HEK293 (cell line): ENCODE data around the gene AGMAT.

Experiments
- CTCF ChIA-PET: fragments of 350-600 bp; formaldehyde crosslinking; extraction: SDS; loops from one replicate; lab custom pipeline; 2021; ENCODE audit warnings: antibody characterized with exemption; lab: Yijun Ruan, JAX
- POLR2A ChIA-PET: fragments of 300-600 bp; formaldehyde crosslinking; extraction: SDS; loops from one replicate; lab custom pipeline; 2020; ENCODE audit warnings: antibody characterized with exemption, inconsistent platforms; lab: Yijun Ruan, JAX
- H3K27ac ChIP-seq: fragments of 200-500 bp; sonication (Bioruptor generic); 2 replicates; pipeline ENCODE4 v1.5.1; 2014; ENCODE audit warnings: low read depth, low read length, control low read depth, inconsistent platforms; ENCODE audit errors: extremely low read depth
- H3K36me3 ChIP-seq, 2 experiments: fragments of 200-500 bp in 1 of 2; sonication (Bioruptor generic) in 1 of 2; 1 replicate in 1 of 2; 2 replicates in 1 of 2; pipeline ENCODE4 v1.5.1; 2014 to 2017; ENCODE audit warnings: inconsistent platforms in 2 of 2, low read length in 2 of 2; ENCODE audit not compliant: control insufficient read depth in 2 of 2, insufficient read depth in 1 of 2
- H3K4me1 ChIP-seq: fragments of 200-500 bp; sonication (Bioruptor generic); 2 replicates; pipeline ENCODE4 v1.5.1; 2014; ENCODE audit warnings: mild to moderate bottlenecking, low read length, inconsistent platforms; ENCODE audit not compliant: control insufficient read depth, insufficient read depth
- H3K4me3 ChIP-seq: 2 replicates; pipeline ENCODE4 v1.5.1; 2011; ENCODE audit warnings: low read depth, mild to moderate bottlenecking, control low read depth, low read length, moderate library complexity
- H3K9me3 ChIP-seq: fragments of 200-500 bp; sonication (Bioruptor generic); 2 replicates; pipeline ENCODE4 v1.5.1; 2014; ENCODE audit warnings: low read depth, low read length, inconsistent platforms; ENCODE audit not compliant: control insufficient read depth, insufficient read depth
- CTCF ChIP-seq: fragments of 450-650 bp; formaldehyde crosslinking; IDR thresholded peaks from 2 replicates; pipeline ENCODE4 v1.5.1; 2016; ENCODE audit warnings: missing biosample characterization, missing genetic modification characterization
- GFI1B ChIP-seq: fragments of 450-650 bp; formaldehyde crosslinking; IDR thresholded peaks from 2 replicates; pipeline ENCODE4 v1.5.1; 2016; ENCODE audit warnings: missing biosample characterization, missing genetic modification characterization
- IKZF3 ChIP-seq: fragments of 450-650 bp; IDR thresholded peaks from 2 replicates; pipeline ENCODE4 v1.5.0; 2018; ENCODE audit warnings: missing biosample characterization, mild to moderate bottlenecking, missing genetic modification characterization, moderate library complexity
- KLF16 ChIP-seq: fragments of 450-650 bp; formaldehyde crosslinking; IDR thresholded peaks from 2 replicates; pipeline ENCODE4 v1.5.1; 2017; ENCODE audit warnings: missing biosample characterization, missing genetic modification characterization
- PATZ1 ChIP-seq: fragments of 450-650 bp; formaldehyde crosslinking; IDR thresholded peaks from 2 replicates; pipeline ENCODE4 v1.5.1; 2016; ENCODE audit warnings: missing biosample characterization, missing genetic modification characterization
- SP3 ChIP-seq: fragments of 450-650 bp; formaldehyde crosslinking; IDR thresholded peaks from 2 replicates; pipeline ENCODE4 v1.5.1; 2016; ENCODE audit warnings: missing biosample characterization, missing genetic modification characterization
- SP7 ChIP-seq: fragments of 450-650 bp; formaldehyde crosslinking; IDR thresholded peaks from 2 replicates; pipeline ENCODE4 v1.5.1; 2016; ENCODE audit warnings: missing biosample characterization, missing genetic modification characterization
- TCF7L2 ChIP-seq: IDR thresholded peaks from 2 replicates; pipeline ENCODE4 v1.6.1; 2011; ENCODE audit warnings: low read depth, mild to moderate bottlenecking, inconsistent platforms, low read length, moderate library complexity, borderline replicate concordance
- TRIM28 ChIP-seq: IDR thresholded peaks from 2 replicates; pipeline ENCODE4 v1.6.1; 2011; ENCODE audit warnings: low read length, control low read depth, borderline replicate concordance
- WT1 ChIP-seq: fragments of 450-650 bp; formaldehyde crosslinking; IDR thresholded peaks from 2 replicates; pipeline ENCODE4 v1.5.1; 2016; ENCODE audit warnings: missing biosample characterization, missing genetic modification characterization
- ZBTB26 ChIP-seq: fragments of 450-650 bp; formaldehyde crosslinking; optimal IDR thresholded peaks from 2 replicates; pipeline ENCODE3; 2016; ENCODE audit warnings: missing biosample characterization, mild to moderate bottlenecking, missing genetic modification characterization
- ZBTB6 ChIP-seq: fragments of 450-650 bp; formaldehyde crosslinking; IDR thresholded peaks from 2 replicates; pipeline ENCODE4 v1.5.1; 2017; ENCODE audit warnings: missing biosample characterization, missing genetic modification characterization
- ZFP41 ChIP-seq: fragments of 450-650 bp; formaldehyde crosslinking; IDR thresholded peaks from 2 replicates; pipeline ENCODE4 v1.5.1; 2016; ENCODE audit warnings: missing biosample characterization, missing genetic modification characterization, borderline replicate concordance
- ZNF112 ChIP-seq: fragments of 450-650 bp; formaldehyde crosslinking; IDR thresholded peaks from 2 replicates; pipeline ENCODE4 v1.5.0; 2017; ENCODE audit warnings: missing biosample characterization, missing genetic modification characterization
- ZNF175 ChIP-seq: fragments of 450-650 bp; formaldehyde crosslinking; IDR thresholded peaks from 2 replicates; pipeline ENCODE4 v1.5.1; 2016; ENCODE audit warnings: missing biosample characterization, missing genetic modification characterization
- ZNF211 ChIP-seq: fragments of 450-650 bp; formaldehyde crosslinking; IDR thresholded peaks from 2 replicates; pipeline ENCODE4 v1.5.1; 2016; ENCODE audit warnings: low read depth, missing biosample characterization, missing genetic modification characterization
- ZNF239 ChIP-seq: fragments of 450-650 bp; formaldehyde crosslinking; IDR thresholded peaks from 2 replicates; pipeline ENCODE4 v1.5.1; 2016; ENCODE audit warnings: missing biosample characterization, missing genetic modification characterization
- ZNF335 ChIP-seq: fragments of 450-650 bp; formaldehyde crosslinking; conservative IDR thresholded peaks from 2 replicates; pipeline ENCODE4 v1.5.1; 2016; ENCODE audit warnings: missing biosample characterization, missing genetic modification characterization
- ZNF354C ChIP-seq: fragments of 450-650 bp; formaldehyde crosslinking; IDR thresholded peaks from 2 replicates; pipeline ENCODE4 v1.5.1; 2016; ENCODE audit warnings: missing biosample characterization, missing genetic modification characterization, low read depth, borderline replicate concordance
- ZNF362 ChIP-seq: fragments of 450-650 bp; formaldehyde crosslinking; IDR thresholded peaks from 2 replicates; pipeline ENCODE4 v1.5.1; 2016; ENCODE audit warnings: missing biosample characterization, missing genetic modification characterization
- ZNF391 ChIP-seq: fragments of 450-650 bp; formaldehyde crosslinking; IDR thresholded peaks from 2 replicates; pipeline ENCODE4 v1.5.1; 2016; ENCODE audit warnings: low read depth, missing biosample characterization, missing genetic modification characterization, borderline replicate concordance
- ZNF433 ChIP-seq: fragments of 450-650 bp; formaldehyde crosslinking; IDR thresholded peaks from 2 replicates; pipeline ENCODE4 v1.5.1; 2016; ENCODE audit warnings: missing biosample characterization, missing genetic modification characterization, low read depth
- ZNF473 ChIP-seq: fragments of 450-650 bp; formaldehyde crosslinking; IDR thresholded peaks from 2 replicates; pipeline ENCODE4 v1.5.1; 2017; ENCODE audit warnings: missing biosample characterization, missing genetic modification characterization
- ZNF560 ChIP-seq: fragments of 450-650 bp; formaldehyde crosslinking; IDR thresholded peaks from 2 replicates; pipeline ENCODE4 v1.5.1; 2017; ENCODE audit warnings: missing biosample characterization, missing genetic modification characterization, borderline replicate concordance
- ZNF580 ChIP-seq: fragments of 450-650 bp; formaldehyde crosslinking; IDR thresholded peaks from 2 replicates; pipeline ENCODE4 v1.5.1; 2016; ENCODE audit warnings: missing biosample characterization, missing genetic modification characterization
- ZNF621 ChIP-seq: fragments of 450-650 bp; formaldehyde crosslinking; IDR thresholded peaks from 2 replicates; pipeline ENCODE4 v1.5.1; 2017; ENCODE audit warnings: missing biosample characterization, missing genetic modification characterization
- ZNF624 ChIP-seq: fragments of 450-650 bp; formaldehyde crosslinking; IDR thresholded peaks from 2 replicates; pipeline ENCODE4 v1.5.1; 2017; ENCODE audit warnings: missing biosample characterization, missing genetic modification characterization
- ZNF626 ChIP-seq: fragments of 450-650 bp; sonication (Bioruptor Pico); formaldehyde crosslinking; IDR thresholded peaks from 2 replicates; pipeline ENCODE4 v1.5.1; 2018; ENCODE audit warnings: missing biosample characterization, missing genetic modification characterization, inconsistent platforms
- ZNF747 ChIP-seq: fragments of 450-650 bp; formaldehyde crosslinking; IDR thresholded peaks from 2 replicates; pipeline ENCODE4 v1.5.1; 2016; ENCODE audit warnings: missing biosample characterization, missing genetic modification characterization

The AGMAT gene

GRCh38 chr1:15618077-15618654, 33.3 kb upstream of the AGMAT start (continued):
- 0 out of 2 replicates have a peak, but pooled peaks have one; percentile 9 for TF ChIP-seq PATZ1 (tag by site-specific recombination)
- no peak for TF ChIP-seq KLF16
- TF ChIP-seq ZNF626 (tag by site-specific recombination): no peak
- no peak for TF ChIP-seq ZNF747 (tag by site-specific recombination)
- no peak for TF ChIP-seq ZNF239
- TF ChIP-seq ZNF433 (tag by site-specific recombination): no peak
- no peak for TF ChIP-seq ZNF211 (tag by site-specific recombination)
- TF ChIP-seq ZNF362 (tag by site-specific recombination): no peak; the same call in 1 of the 2 replicates
- TF ChIP-seq TCF7L2: no peak
- TF ChIP-seq ZNF112 (tag by site-specific recombination): no peak
- TF ChIP-seq WT1 (tag by site-specific recombination): 0 out of 2 replicates have a peak, but pooled peaks have one; percentile 0
- TF ChIP-seq CTCF (tag by site-specific recombination): no peak
- no peak for TF ChIP-seq ZNF624 (tag by site-specific recombination)
- no peak for TF ChIP-seq ZNF580 (tag by site-specific recombination)
- TF ChIP-seq ZNF335 (tag by site-specific recombination): 0 out of 2 replicates have a peak, but pooled peaks have one; percentile 14
- no peak for TF ChIP-seq ZNF354C (tag by site-specific recombination)
- no peak for TF ChIP-seq IKZF3
- TF ChIP-seq SP3: no peak
- TF ChIP-seq GFI1B (tag by site-specific recombination): 0 out of 2 replicates have a peak, but pooled peaks have one; percentile 52

- CTCF ChIA-PET: interaction anchor here (0.6 kb wide), 1 partner anchor 208 kb away, joined by 4 read pairs; no protein-coding TSS in a partner anchor
- TF ChIP-seq ZNF560 (tag by site-specific recombination) (no peak), ZNF473 (tag by site-specific recombination) (no peak), ZNF391 (tag by site-specific recombination) (0 out of 2 replicates have a peak, but pooled peaks have one; percentile 18), ZBTB26 (tag by site-specific recombination) (peak; percentile 91), SP7 (tag by site-specific recombination) (peak; percentile 55), ZNF621 (tag by site-specific recombination) (no peak), ZFP41 (tag by site-specific recombination) (no peak), TRIM28 (peak; percentile 48; the same call in 1 of the 2 replicates), SP3 (peak; percentile 97), ZBTB6 (tag by site-specific recombination) (no peak), ZNF175 (tag by site-specific recombination) (no peak)
Measured at GRCh38 chr1:15617173-15618076, 32.6 kb upstream of the AGMAT start, which contains the start of gene DDI2. Gene DDI2 (plus strand): TSS chr1:15617458. CDS start chr1:15617671, 213 bp downstream.

More at GRCh38 chr1:15617173-15618076, 32.6 kb upstream of the AGMAT start, which contains the start of gene DDI2:
- H3K4me3 ChIP-seq: peak within 1 kb of the TSS; percentile 59
- H3K4me1 ChIP-seq: peaks cover 11% of the 10 kb centered on the region; the same call in 1 of the 2 replicates
- peak within 1 kb of the TSS; percentile 94 for H3K27ac ChIP-seq
- no peaks in the 10 kb centered on the region for H3K9me3 ChIP-seq
- H3K36me3 ChIP-seq: no peaks in the 10 kb centered on the region
- POLR2A ChIA-PET: interaction anchor here (2.1 to 4.1 kb wide), 2 partner anchors 13 to 91 kb away, joined by 5 to 23 read pairs; partner anchors contain the start of gene DNAJC16
